Skin epidermis (tissue), 12 donors: ENCODE measurements around the gene COL8A1.
A peak's percentile ranks its signal among the peaks of the same experiment; 100 is the strongest.
"Not testable (repeated sequence)": the region's sequence is repeated elsewhere in the genome, so short reads cannot be mapped to it uniquely, and the experiment has no call there.

ENCODE experiments used
- H3K27ac ChIP-seq, 21 experiments: fragments of 200-600 bp; sonication (generic) in 11 of 21; one replicate each; pipeline ENCODE4 v1.5.0; 2020; ENCODE audit warnings: mild to moderate bottlenecking in 3 of 21, inconsistent platforms in 2 of 21, moderate library complexity in 2 of 21
- H3K4me3 ChIP-seq, 7 experiments: fragments of 200-600 bp; sonication (generic) in 2 of 7; one replicate each; pipeline ENCODE4 v1.5.0; 2020; ENCODE audit warnings: inconsistent platforms in 2 of 7, mild to moderate bottlenecking in 2 of 7, moderate library complexity in 1 of 7

Gene COL8A1

DNA sequence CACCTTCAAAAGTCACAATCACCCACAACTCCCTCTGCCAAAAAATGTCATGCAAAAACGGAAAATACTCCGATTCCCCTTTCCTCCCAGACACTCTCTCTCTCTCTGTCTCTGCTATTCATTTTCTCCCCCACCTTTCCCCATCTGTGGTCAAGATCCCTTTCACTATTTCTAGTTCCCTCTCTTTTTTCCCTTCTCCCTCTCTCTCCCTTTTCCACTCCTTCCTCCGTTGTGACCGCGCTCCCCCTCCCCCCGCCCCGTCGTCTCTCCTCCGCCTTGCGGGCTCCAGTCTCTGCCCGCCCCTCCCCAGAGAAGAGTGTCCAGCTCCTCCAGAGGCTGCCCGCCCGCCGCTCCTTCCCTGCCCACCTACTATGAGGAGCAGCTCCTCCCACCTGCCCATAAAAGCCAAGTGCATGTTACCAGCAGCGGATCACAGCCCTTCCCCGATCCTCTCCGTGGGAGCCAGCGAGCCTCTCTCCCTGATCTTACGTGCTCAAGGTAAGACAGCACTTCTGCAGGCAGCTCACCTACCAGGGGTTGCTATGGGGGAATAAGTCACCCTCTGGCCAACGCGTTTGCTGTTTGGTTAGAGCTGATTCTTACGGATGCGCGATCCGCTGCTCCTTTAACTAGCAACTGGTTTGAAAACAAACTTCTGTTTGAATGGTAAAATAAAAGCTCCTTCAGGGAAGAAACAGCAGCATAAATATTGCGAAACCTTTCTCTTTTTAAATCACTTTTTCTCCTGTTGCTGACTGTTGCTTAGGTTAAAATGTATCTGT is at the start of gene COL8A1:
COL8A1 (plus strand) TSS at position 428 of the 782 bp plus-strand sequence. CDS start 152,089 bp downstream, outside the sequence.
- H3K4me3 ChIP-seq: peak within 1 kb of the TSS; percentile 17 to 47 (median 26)
- peak within 1 kb of the TSS in 18 of 21 experiments; percentile 19 to 86 (median 58) for H3K27ac ChIP-seq

DNA sequence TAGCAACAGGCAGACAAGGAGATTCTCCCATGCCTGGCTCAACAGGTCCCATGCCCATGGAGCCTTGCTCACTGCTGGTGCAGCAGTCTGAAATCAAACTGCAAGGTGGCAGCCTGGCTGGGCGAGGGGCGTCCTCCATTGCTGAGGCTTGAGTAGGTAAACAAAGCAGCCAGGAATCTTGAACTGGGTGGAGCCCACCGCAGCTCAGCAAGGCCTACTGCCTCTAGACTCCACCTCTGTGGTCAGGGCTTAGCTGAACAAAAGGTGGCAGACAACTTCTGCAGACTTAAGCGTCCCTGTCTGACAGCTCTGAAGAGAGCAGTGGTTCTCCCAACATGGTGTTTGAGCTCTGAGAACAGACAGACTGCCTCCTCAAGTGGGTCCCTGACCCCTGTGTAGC is 49.2 kb upstream of the COL8A1 start:
- not testable (repeated sequence) for H3K4me3 ChIP-seq, H3K27ac ChIP-seq

DNA sequence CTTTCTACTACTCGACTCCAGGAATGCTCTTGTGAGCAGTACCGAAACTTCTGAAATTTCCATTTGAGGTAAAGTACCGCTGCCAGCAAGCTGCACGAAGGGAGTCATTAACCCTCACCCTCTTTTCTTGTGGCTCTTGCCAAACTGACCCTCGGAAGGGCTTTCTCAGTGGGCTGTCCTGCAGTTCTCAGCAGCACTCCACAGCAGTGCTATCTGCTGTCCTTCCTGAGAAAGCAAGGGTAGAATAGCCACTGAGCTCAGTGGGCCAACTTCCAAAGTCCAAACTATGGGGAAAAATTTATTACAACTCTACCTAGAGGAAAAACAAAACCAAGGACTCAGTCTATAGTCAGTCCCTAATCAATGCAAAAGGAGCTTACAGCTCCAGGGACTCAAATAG is 38.5 kb upstream of the COL8A1 start:
- H3K27ac ChIP-seq: no peak overlapping the region
- H3K4me3 ChIP-seq: no peak overlapping the region

DNA sequence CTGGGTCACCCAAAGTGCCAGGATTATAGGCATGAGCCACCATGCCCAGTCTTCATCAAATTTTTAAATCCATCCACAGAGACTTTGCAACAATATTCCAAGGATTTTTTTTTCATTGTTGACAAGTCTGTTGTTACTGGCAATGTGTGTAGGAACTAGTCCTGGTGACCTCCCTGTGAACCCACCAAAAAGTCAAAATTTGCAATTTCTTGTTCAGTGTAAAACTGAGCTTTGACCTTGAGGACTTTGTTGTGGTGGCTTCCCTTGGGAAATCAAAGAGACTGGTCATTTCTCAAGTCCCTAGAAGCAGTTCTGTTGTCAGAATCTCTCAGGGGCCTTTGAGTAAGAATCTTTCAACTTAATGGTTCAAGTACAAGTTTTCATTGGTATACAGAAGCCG is 36.9 kb upstream of the COL8A1 start:
- Histone ChIP-seq H3K27ac (no peak overlapping the region), H3K4me3 (no peak overlapping the region)

DNA sequence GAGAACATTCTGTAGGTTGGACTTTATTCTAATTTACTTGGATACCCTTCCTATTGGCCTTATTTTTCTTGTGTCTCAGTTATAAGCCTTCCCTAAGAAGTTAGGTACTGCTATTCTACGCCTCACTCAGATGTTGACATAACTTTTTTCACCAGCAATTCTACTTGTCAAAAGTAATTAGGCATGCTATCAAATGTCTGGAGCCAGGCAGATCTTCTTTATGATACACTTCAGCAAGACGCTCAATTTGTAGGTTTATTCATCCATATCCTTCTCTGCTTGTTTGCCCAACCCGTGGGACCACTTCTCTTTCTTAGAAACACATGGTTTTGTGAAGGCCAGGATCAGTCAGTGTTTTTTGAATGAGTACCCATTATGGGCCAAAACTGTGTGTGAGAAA is 36.2 kb upstream of the COL8A1 start:
- H3K27ac ChIP-seq: no peak overlapping the region
- H3K4me3 ChIP-seq: no peak overlapping the region

DNA sequence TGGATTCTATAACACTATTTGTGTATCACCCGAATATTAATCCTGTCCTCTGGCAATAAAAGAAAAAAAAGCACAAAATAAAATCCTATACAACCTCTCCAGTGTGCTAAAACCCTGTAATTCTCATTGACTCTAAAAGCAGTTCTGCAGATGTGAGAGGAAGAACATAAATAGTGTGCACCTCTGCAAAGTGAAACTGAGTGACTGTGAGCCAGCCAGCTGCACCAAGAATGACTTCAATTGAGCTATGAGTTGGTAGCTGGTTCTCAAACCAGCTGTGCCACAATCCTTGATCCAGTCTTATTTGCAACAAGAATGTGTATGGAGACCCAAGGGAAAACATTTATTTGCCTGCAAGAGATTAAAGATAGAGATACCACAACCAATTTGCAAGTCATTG is 31.2 kb upstream of the COL8A1 start:
- no peak overlapping the region for H3K4me3 ChIP-seq

DNA sequence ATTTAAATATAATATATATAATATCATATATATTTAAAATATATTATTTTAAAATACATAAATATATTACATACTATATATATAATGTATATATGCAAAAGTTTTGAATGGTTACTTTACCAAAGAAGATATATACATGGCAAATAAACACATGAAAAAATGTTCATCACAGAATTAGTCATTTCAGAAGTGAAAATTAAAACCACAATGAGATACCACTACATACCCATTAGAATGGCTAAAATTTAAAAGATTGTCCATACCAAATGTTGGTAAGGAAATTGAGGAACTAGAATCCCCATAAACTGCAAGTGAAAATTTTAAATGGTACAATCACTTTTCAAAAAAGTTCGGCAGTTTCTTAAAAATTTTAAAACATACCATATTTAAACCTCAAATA is 23.6 kb upstream of the COL8A1 start:
- Histone ChIP-seq H3K4me3 (no peak overlapping the region), H3K27ac (no peak overlapping the region)

More for the DNA sequence above, 31.2 kb upstream of the COL8A1 start:
- H3K27ac ChIP-seq: no peak overlapping the region

DNA sequence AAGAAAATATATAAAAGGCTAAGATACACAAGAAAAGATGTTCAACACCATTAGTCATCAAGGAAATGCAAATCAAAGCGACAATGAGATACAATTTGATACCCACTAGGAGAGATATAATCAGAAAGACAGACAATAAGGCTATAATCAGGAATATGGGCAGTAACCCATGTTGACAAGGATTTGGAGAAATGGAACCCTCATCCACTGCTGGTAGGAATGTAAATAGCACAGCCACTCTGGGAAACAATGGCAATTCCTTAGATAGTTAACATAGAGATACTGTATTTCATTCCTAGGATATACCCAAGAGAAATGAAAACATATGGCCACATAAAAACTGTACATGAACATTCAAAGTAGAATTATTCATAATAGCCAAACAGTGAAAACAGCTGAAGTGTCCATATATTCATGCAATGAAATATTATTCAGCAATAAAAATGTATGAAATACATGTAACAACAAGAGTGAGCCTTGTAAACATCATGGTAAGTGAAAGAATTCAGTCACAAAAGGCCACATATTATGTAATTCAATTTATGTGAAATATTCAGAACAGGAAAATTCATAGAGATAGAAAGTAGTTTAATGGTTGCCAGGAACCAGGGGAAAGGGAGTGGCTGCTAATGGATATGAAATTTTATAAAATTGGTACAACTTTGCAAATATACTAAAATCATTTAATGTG is 18.2 kb upstream of the COL8A1 start:
- H3K4me3 ChIP-seq: no peak overlapping the region
- H3K27ac ChIP-seq: no peak overlapping the region

DNA sequence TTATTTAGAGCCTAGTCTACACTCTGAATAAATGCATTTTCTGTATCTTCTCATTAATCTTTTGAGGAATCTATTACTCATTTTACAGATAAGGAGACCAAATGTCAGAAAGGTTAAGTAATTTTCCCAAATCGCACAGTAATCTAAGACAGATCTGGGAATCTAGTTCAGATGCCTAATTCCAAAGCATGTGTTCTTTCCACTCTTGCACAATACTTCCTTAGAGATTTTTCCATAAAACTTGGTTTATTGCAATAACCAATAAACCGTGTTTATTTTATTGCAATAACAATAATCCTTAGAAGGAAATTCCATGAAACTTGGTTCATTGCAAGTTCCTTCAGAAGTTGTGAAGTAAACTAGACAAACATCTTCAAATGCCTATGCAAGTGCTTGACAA is 17.4 kb upstream of the COL8A1 start:
- H3K4me3 ChIP-seq: no peak overlapping the region
- H3K27ac ChIP-seq: no peak overlapping the region

DNA sequence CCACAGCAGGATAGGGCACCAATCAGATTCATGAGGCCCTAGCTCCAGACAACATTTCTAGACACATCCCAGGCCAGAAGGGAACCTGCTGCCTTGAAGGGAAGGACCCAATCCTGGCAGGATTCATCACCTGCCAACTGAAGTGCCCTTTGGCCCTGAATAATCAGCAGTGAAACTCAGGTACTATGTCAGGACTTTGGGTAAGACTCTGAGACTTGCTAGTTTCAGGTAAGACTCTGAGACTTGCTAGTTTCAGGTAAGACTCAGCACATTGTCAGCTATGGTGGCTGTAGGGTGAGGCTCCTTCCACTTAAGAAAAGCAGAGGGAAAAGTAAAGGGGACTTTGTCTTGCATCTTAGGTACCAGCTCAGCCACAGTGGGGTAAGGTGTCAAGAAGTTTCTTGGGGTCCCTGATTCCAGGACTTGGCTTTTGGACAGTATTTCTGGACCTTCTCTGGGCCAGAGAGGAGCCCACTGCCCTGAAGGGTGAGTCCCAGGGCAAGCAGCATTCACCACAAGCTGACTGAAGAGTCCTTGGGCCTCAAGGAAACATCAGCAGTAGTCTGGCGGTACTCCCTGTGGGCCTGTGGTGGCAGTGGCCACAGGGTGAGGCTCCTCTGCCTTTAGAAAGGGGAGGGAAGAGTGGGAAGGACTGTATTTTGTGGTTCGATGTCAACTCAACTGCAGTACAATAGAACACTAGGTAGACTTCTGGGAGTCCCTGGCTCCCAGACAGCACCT is 13.7 kb upstream of the COL8A1 start:
- Histone ChIP-seq H3K27ac (no peak overlapping the region), H3K4me3 (no peak overlapping the region)

DNA sequence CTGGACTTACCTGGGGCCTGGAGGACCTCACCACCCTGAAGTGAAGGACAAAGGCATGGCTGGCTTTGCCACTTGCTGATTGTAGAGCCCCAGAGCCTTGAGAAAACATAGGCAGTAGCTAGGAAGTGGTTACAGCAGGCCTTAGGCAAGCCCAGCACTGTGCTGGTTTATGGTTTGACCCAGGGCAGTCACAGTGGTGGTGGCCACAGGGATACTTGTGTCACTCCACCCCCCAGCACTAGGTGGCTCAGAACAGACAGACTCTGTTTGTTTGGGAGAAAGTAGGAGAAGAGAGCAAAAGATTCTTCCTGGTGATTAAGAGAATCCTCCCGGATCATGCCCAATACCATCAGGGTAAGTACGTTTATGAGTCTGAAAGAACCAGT is 13.2 kb upstream of the COL8A1 start:
- no peak overlapping the region for H3K27ac ChIP-seq
- no peak overlapping the region for H3K4me3 ChIP-seq

DNA sequence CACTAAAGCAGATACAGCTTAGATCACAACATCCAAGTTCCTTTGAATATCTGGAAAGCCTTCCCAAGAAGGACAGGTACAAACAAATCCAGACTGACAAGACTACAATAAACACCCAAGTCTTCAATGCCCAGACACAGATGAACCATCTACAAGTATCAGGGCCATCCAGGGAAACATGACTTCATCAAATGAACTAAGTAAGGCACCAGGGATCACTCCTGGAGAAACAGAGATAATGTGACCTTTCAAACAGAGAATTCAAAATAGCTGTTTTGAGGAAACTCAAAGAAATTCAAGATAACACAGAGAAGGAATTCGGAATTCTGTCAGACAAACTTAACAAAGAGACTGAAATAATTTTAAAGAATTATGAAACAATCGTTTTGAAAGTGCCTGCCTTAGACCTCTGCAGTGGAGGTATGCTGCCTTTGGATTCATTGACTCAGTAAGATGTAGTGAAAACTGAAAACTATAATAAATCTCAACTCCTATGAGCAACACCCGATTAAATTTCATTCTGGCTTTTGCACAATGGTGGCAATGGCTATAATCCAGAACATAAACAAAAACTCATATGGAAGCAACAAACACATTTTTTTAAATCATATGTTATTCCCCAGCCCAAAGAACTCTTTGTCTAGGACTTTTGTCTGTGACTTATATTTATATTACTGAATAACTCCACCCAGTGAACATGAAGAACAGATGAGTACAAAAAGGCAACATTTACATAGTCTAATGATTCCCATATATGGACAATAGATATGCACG is 12.6 kb upstream of the COL8A1 start:
- Histone ChIP-seq H3K4me3 (no peak overlapping the region), H3K27ac (no peak overlapping the region)

DNA sequence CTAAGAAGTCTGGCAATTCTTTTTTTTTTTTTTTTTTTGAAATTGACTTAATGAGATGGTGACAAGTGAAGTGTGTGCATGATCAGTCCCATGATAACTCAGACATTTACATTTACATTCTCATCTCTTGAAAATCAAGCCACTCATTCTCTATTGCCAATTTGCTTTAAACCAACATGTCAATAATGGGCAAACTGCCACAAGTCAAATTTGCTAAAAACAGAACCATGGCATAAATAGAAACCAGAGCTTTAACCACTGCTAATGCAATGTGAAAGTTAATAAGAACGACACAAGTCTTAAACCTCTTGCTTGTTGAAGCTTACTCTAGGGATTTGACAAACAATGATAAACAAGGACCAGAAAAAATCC is 12.0 kb upstream of the COL8A1 start:
- no peak overlapping the region for H3K27ac ChIP-seq

DNA sequence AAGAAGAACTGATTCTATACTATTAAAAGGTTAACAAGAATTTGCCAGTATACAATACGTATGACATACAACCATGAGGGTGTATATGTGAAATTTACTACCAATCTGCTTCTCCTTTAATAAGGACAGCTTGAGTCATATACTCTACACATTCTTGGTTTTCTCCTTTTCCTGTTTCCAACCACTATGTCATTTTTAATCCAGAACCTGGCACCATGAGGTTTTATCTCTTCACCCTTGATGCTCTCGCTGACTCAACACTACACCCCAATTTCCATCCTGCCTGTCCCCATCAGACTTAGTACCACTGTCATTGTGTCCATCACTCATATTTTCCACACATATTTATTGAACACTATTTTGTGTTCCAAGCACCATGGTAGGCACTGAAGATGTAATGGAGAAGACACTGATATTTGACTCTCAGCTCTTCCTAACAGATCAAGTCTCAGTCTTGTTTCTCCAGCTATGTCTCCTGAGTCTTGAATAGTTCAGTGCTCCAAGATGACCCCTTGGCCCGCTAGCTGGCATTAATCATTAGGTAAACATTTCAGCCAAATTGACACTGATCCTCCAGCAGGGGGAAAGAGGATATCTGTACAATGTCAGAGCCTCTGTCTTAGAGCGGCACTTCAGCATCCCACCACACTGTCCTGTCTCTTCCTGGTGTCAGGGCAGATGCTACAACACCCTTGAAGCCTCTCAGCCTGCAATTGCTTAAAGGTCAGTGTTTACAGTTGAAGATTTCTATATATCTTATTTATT is 11.2 kb upstream of the COL8A1 start:
- H3K4me3 ChIP-seq: no peak overlapping the region
- H3K27ac ChIP-seq: no peak overlapping the region

More for the DNA sequence above, 12.0 kb upstream of the COL8A1 start:
- no peak overlapping the region for H3K4me3 ChIP-seq

DNA sequence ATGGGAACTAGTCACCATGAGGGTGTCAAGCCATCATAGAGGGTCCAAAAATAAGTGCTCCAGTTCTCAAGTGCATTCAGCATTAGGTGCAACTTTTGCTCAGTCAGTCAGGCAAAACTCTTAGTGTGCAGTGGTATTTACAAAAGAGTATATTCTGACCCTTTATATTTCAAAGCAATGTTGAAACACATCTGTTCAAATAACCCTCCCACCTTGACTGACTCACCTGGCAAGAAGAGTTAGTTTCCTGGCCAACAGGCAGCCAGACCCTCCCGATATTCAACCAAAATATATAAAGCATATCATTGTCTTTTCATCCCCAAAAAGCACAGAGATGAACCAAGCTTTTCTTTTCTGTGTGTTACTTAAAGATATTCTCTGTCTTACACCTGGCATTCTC is 7.6 kb upstream of the COL8A1 start:
- Histone ChIP-seq H3K27ac (no peak overlapping the region), H3K4me3 (no peak overlapping the region)

DNA sequence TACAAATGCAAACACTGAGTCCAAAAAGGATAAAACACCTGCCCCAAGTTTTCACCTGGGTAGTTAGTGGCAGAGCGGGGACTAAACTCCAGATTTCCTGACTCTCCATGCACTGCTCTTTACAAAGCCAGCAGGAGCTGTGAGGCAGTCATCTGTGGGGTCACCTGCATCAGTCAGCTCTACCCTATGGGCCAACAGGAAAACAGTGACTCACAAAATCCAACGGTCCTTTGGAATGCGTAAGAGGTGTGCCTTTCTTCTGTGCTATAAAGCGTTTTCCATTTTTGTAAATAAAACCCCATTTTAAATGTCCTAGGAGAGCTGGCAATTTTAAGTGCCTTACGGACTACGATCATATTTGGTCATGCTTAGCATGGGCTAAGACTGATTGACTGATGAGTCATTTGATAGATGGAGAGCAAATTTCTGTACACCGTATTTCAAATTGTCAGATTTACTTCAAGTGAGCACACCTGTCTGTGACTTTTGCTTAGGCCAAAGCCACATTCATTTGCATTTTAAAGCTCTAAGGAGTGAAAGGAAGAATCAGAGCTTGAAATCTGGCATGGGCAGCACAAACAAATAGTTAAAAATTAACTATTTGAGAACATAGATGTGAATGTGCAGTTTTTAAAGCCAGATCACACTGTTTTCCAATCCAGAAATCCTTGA is 4.4 kb upstream of the COL8A1 start:
- Histone ChIP-seq H3K4me3 (no peak overlapping the region), H3K27ac (no peak overlapping the region)

DNA sequence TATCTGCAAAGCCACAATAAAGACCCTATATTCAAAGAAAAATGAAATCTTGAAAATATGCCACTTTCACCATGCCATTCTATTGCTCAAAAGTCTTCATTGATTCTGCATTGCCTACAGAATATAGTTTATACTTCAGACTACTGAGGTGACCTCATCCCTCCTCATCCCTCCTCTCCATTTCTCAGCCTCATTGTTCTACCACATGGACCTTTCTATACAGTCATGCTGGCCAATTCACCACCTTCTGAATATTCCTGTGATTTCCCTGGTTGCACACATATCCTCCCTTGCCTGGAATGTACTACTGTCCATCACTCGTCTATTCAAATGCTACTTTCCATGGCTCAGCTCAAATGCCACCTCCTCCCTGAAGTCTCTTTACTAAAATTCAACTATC is 3.5 kb upstream of the COL8A1 start:
- no peak overlapping the region for H3K27ac ChIP-seq

DNA sequence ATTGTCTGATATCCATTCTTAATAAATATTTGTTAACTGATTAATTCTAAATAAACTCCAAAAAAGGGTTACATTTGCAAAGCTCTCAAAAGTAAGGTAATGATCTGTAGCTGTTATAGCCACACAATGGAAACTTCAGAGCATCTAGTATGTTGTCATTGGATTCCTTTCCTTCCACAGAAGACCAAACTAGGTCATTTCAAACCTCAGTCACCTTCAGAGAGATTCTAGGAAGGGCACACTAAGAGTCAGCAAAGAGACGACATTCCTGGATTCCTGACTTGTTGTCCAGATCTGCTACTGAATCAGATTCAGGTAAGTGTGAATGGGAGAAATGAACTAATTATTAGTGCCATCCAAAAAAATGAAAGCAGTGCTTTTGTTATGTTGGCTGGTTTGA is 3.0 kb upstream of the COL8A1 start:
- H3K27ac ChIP-seq: no peak overlapping the region

More for the DNA sequence above, 3.5 kb upstream of the COL8A1 start:
- no peak overlapping the region for H3K4me3 ChIP-seq

DNA sequence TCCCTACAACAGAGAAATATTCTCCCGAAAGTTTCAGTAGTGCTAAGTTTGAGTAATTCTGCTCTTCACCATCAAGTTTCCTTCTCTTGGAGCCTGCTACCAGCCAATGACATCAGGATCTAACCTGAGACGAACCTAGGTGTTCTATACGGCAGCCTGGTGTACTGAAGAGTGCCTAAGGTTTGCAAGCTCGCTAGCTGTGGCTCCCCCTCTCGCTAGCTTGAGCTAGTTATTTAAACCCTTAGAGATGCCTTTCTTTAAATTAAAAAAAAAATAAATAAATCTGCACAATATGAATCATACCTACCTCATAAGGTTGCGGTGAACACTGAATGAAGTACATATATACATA is 1.4 kb upstream of the COL8A1 start:
- Histone ChIP-seq H3K27ac (peak overlapping the region in 10 of 21 experiments; percentile 3 to 86 (median 69)), H3K4me3 (peak overlapping the region in 4 of 7 experiments; percentile 17 to 47 (median 40))

More for the DNA sequence above, 3.0 kb upstream of the COL8A1 start:
- H3K4me3 ChIP-seq: no peak overlapping the region
